ENCODE data around the gene PNPLA5. TPM values are rescaled to one million over a fixed set of nuclear protein-coding genes. Genes with fewer than 3 reads are reported as not detected.
"Not testable (repeated sequence)": the region's sequence is repeated elsewhere in the genome, so short reads cannot be mapped to it uniquely, and the experiment has no call there.

The PNPLA5 gene
- total RNA-seq, 1 experiment from 2014 or later: not detected

DNA sequence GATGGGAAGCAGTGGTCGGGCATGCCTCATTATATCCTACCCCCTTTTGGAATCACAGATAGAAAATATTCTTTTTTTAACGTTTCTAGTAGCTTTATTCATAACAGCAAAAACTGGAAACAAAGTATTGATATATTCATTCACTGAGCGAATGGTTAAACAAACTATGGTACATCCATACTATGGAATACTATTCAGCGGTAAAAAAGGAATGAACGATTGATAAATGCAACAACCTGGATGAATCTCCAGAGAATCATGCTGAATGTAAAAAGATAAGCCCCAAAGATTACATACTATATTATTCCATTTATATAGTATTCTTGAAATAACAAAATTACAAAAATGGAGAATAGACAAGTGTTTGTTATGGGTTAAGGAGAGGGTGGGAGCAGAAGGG is 22.0 kb downstream of the PNPLA5 start:
- no peak overlapping the region for H3K4me3 ChIP-seq (ENCODE audit: low read depth in 2 of 2, low read length in 2 of 2)
- intact Hi-C loops (cut with micrococcal nuclease; ENCODE audit: unreplicated experiment): no loop called here
- no peak for DNase-seq (ENCODE audit: low read depth, low spot score)
- no peak for TF ChIP-seq SIN3A (IDR thresholded peaks at IDR 0.05; ENCODE audit: borderline replicate concordance, insufficient read depth, low read depth, low read length)
- no peaks in the 10 kb centered on the region for H3K9me3 ChIP-seq (ENCODE audit: control insufficient read depth, insufficient read depth, low read depth, low read length)
- no peaks in the 10 kb centered on the region for H3K4me1 ChIP-seq (ENCODE audit: control insufficient read depth, insufficient read depth, low read length)
- ChIA-PET POLR2A (no interaction called here), CTCF (no interaction called here)
- BruUV-seq (replicated peaks): no TSS peak
- no peak for ATAC-seq
- no peaks in the 10 kb centered on the region for H3K36me3 ChIP-seq (ENCODE audit: control insufficient read depth, insufficient read depth, low read length)
- H3K27me3 ChIP-seq (ENCODE audit: control insufficient read depth, insufficient read depth, low read length): no peaks in the 10 kb centered on the region; the same call in 1 of the 2 replicates
- in situ Hi-C loops (cut with HindIII; ENCODE audit: low pct_unique_long_range_greater_than_20kb, low sequenced_read_pairs): no loop called here
- H3K27ac ChIP-seq (ENCODE audit: low read length): no peak overlapping the region

GRCh38 chr22:43869001-43869400 is 22.8 kb downstream of the PNPLA5 start:
- in situ Hi-C loops (cut with HindIII; ENCODE audit: low pct_unique_long_range_greater_than_20kb, low sequenced_read_pairs); H3K9me3 ChIP-seq (ENCODE audit: control insufficient read depth, insufficient read depth, low read depth, low read length); POLR2A ChIA-PET; DNase-seq (ENCODE audit: low read depth, low spot score); H3K36me3 ChIP-seq (ENCODE audit: control insufficient read depth, insufficient read depth, low read length); H3K4me1 ChIP-seq (ENCODE audit: control insufficient read depth, insufficient read depth, low read length); H3K4me3 ChIP-seq (ENCODE audit: low read depth in 2 of 2, low read length in 2 of 2); CTCF ChIA-PET; H3K27ac ChIP-seq (ENCODE audit: low read length); H3K27me3 ChIP-seq (ENCODE audit: control insufficient read depth, insufficient read depth, low read length); ATAC-seq; BruUV-seq (replicated peaks); intact Hi-C loops (cut with micrococcal nuclease; ENCODE audit: unreplicated experiment): not testable (repeated sequence)

- H3K4me1 ChIP-seq (ENCODE audit: control insufficient read depth, insufficient read depth, low read length): no peaks in the 10 kb centered on the region
- ATAC-seq (no peak), DNase-seq (ENCODE audit: low read depth, low spot score) (no peak)
- ChIA-PET CTCF (no interaction called here), POLR2A (no interaction called here)
- TF ChIP-seq POLR2AphosphoS5 (IDR thresholded peaks at IDR 0.05; ENCODE audit: low read depth, low read length): no peak
- TF ChIP-seq, protein P1, sequence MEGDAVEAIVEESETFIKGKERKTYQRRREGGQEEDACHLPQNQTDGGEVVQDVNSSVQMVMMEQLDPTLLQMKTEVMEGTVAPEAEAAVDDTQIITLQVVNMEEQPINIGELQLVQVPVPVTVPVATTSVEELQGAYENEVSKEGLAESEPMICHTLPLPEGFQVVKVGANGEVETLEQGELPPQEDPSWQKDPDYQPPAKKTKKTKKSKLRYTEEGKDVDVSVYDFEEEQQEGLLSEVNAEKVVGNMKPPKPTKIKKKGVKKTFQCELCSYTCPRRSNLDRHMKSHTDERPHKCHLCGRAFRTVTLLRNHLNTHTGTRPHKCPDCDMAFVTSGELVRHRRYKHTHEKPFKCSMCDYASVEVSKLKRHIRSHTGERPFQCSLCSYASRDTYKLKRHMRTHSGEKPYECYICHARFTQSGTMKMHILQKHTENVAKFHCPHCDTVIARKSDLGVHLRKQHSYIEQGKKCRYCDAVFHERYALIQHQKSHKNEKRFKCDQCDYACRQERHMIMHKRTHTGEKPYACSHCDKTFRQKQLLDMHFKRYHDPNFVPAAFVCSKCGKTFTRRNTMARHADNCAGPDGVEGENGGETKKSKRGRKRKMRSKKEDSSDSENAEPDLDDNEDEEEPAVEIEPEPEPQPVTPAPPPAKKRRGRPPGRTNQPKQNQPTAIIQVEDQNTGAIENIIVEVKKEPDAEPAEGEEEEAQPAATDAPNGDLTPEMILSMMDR (IDR thresholded peaks at IDR 0.05): no peak
- no peak for TF ChIP-seq TCF7L2 (IDR thresholded peaks at IDR 0.05; ENCODE audit: low read depth, low read length)
- no peak for TF ChIP-seq SIN3A (IDR thresholded peaks at IDR 0.05; ENCODE audit: borderline replicate concordance, insufficient read depth, low read depth, low read length)
- TF ChIP-seq, protein P2, sequence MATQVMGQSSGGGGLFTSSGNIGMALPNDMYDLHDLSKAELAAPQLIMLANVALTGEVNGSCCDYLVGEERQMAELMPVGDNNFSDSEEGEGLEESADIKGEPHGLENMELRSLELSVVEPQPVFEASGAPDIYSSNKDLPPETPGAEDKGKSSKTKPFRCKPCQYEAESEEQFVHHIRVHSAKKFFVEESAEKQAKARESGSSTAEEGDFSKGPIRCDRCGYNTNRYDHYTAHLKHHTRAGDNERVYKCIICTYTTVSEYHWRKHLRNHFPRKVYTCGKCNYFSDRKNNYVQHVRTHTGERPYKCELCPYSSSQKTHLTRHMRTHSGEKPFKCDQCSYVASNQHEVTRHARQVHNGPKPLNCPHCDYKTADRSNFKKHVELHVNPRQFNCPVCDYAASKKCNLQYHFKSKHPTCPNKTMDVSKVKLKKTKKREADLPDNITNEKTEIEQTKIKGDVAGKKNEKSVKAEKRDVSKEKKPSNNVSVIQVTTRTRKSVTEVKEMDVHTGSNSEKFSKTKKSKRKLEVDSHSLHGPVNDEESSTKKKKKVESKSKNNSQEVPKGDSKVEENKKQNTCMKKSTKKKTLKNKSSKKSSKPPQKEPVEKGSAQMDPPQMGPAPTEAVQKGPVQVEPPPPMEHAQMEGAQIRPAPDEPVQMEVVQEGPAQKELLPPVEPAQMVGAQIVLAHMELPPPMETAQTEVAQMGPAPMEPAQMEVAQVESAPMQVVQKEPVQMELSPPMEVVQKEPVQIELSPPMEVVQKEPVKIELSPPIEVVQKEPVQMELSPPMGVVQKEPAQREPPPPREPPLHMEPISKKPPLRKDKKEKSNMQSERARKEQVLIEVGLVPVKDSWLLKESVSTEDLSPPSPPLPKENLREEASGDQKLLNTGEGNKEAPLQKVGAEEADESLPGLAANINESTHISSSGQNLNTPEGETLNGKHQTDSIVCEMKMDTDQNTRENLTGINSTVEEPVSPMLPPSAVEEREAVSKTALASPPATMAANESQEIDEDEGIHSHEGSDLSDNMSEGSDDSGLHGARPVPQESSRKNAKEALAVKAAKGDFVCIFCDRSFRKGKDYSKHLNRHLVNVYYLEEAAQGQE (IDR thresholded peaks at IDR 0.05; ENCODE audit: insufficient read depth in 1 of 2, low read depth in 2 of 2, low read length in 1 of 2): peak; percentile 98
- in situ Hi-C loops (cut with HindIII; ENCODE audit: low pct_unique_long_range_greater_than_20kb, low sequenced_read_pairs) (no loop called here), intact Hi-C loops (cut with micrococcal nuclease; ENCODE audit: unreplicated experiment) (no loop called here)
- no TSS peak for BruUV-seq (replicated peaks)
- H3K36me3 ChIP-seq (ENCODE audit: control insufficient read depth, insufficient read depth, low read length): no peaks in the 10 kb centered on the region
- no peak overlapping the region for H3K27ac ChIP-seq (ENCODE audit: low read length)
- H3K9me3 ChIP-seq (ENCODE audit: control insufficient read depth, insufficient read depth, low read depth, low read length): no peaks in the 10 kb centered on the region
- no peaks in the 10 kb centered on the region; the same call in 1 of the 2 replicates for H3K27me3 ChIP-seq (ENCODE audit: control insufficient read depth, insufficient read depth, low read length)
- H3K4me3 ChIP-seq (ENCODE audit: low read depth in 2 of 2, low read length in 2 of 2): no peak overlapping the region
Measured at GRCh38 chr22:43867839-43868635, 23.8 kb downstream of the PNPLA5 start.

Measured in Panc1 (cell line).